ENCODE measurements around the gene C1orf232. TPM values are rescaled to one million over a fixed set of nuclear protein-coding genes. Genes with fewer than 3 reads are reported as not detected.

The C1orf232 gene
- polyA plus RNA-seq, 1 experiment = not detected

- ChIA-PET CTCF (interaction anchor here (0.7 to 3.1 kb wide), 2 partner anchors 52 to 246 kb away, joined by 4 to 17 read pairs; no protein-coding TSS in a partner anchor), POLR2A (interaction anchor here (0.6 kb wide), 1 partner anchor 59 kb away, joined by 5 read pairs; no protein-coding TSS in a partner anchor)
- H3K27ac ChIP-seq (ENCODE audit: low read depth, low read length) = no peak within 1 kb of the TSS
- H3K4me3 ChIP-seq (ENCODE audit: low read depth, low read length) = peak within 1 kb of the TSS; percentile 87
- no peaks in the 10 kb centered on the region for H3K27me3 ChIP-seq (ENCODE audit: control insufficient read depth, insufficient read depth, low read length)
- no peaks in the 10 kb centered on the region; the same call in 1 of the 2 replicates for H3K9me3 ChIP-seq (ENCODE audit: control insufficient read depth, insufficient read depth, low read length)
- DNase-seq (ENCODE audit: low read depth, low spot score) = no peak
- no peak for TF ChIP-seq CTCF (IDR thresholded peaks at IDR 0.05; ENCODE audit: low read depth, low read length)
These were observed 2.6 kb upstream of the C1orf232 start, which contains the start of gene ZNF593OS for GRCh38 chr1:26171084-26172072. TSS of gene ZNF593OS (minus strand) at chr1:26171832. CDS start at chr1:26171661, 171 bp downstream.

GRCh38 chr1:26170472-26170821, 1.7 kb upstream of the C1orf232 start:
- TF ChIP-seq CTCF (IDR thresholded peaks at IDR 0.05; ENCODE audit: low read depth, low read length) = no peak
- Histone ChIP-seq H3K27ac (ENCODE audit: low read depth, low read length) (peak overlapping the region; percentile 52), H3K9me3 (ENCODE audit: control insufficient read depth, insufficient read depth, low read length) (no peaks in the 10 kb centered on the region; the same call in 1 of the 2 replicates), H3K4me3 (ENCODE audit: low read depth, low read length) (peak overlapping the region; percentile 87), H3K27me3 (ENCODE audit: control insufficient read depth, insufficient read depth, low read length) (peaks cover 5% of the 10 kb centered on the region)
- POLR2A ChIA-PET = interaction anchor here (0.7 to 1.5 kb wide), 4 partner anchors 14 to 282 kb away, joined by 3 to 8 read pairs (median 4); partner anchors contain the start of gene CEP85
- CTCF ChIA-PET = interaction anchor here (0.9 to 3.1 kb wide), 20 partner anchors 9 to 246 kb away, joined by 3 to 22 read pairs (median 4); partner anchors contain the start of gene CEP85
- no peak for DNase-seq (ENCODE audit: low read depth, low spot score)

- ChIA-PET CTCF (interaction anchor here (0.6 to 3.1 kb wide), 31 partner anchors 9 to 1147 kb away, joined by 3 to 22 read pairs (median 4); partner anchors contain the start of gene CEP85), POLR2A (interaction anchor here (0.6 to 1.5 kb wide), 5 partner anchors 13 to 283 kb away, joined by 3 to 8 read pairs (median 4); partner anchors contain the start of gene CEP85)
- Histone ChIP-seq H3K4me3 (ENCODE audit: low read depth, low read length) (peak within 1 kb of the TSS; percentile 87), H3K9me3 (ENCODE audit: control insufficient read depth, insufficient read depth, low read length) (no peaks in the 10 kb centered on the region; the same call in 1 of the 2 replicates), H3K27ac (ENCODE audit: low read depth, low read length) (peak within 1 kb of the TSS; percentile 52), H3K27me3 (ENCODE audit: control insufficient read depth, insufficient read depth, low read length) (peaks cover 5% of the 10 kb centered on the region)
- peak; percentile 83 for TF ChIP-seq CTCF (IDR thresholded peaks at IDR 0.05; ENCODE audit: low read depth, low read length)
- DNase-seq (ENCODE audit: low read depth, low spot score) = peak; percentile 62
These were observed 1.1 kb upstream of the C1orf232 start, which contains the start of gene ZNF593 for GRCh38 chr1:26169669-26170471. TSS of gene ZNF593 (plus strand) at chr1:26169908. CDS start at chr1:26169984, 76 bp downstream.

- ChIA-PET CTCF (interaction anchor here (0.6 to 3.1 kb wide), 19 partner anchors 10 to 1148 kb away, joined by 3 to 22 read pairs (median 4); partner anchors contain the start of gene CEP85), POLR2A (interaction anchor here (0.6 to 1.5 kb wide), 3 partner anchors 12 to 236 kb away, joined by 3 to 8 read pairs (median 5); no protein-coding TSS in a partner anchor)
- Histone ChIP-seq H3K27ac (ENCODE audit: low read depth, low read length) (peak overlapping the region; percentile 24), H3K27me3 (ENCODE audit: control insufficient read depth, insufficient read depth, low read length) (peaks cover 9% of the 10 kb centered on the region), H3K9me3 (ENCODE audit: control insufficient read depth, insufficient read depth, low read length) (no peaks in the 10 kb centered on the region; the same call in 1 of the 2 replicates), H3K4me3 (ENCODE audit: low read depth, low read length) (no peak overlapping the region)
- no peak for DNase-seq (ENCODE audit: low read depth, low spot score)
- TF ChIP-seq CTCF (IDR thresholded peaks at IDR 0.05; ENCODE audit: low read depth, low read length) = no peak
These were observed 413 bp upstream of the C1orf232 start for GRCh38 chr1:26169198-26169554.

All from AG04450 (cell line).